HepG2 (cell line): ENCODE data around the gene CIAO2B. TPM values are rescaled to one million over a fixed set of nuclear protein-coding genes. Genes with fewer than 3 reads are reported as not detected.

Source experiments
- FOSL2 ChIP-seq: sonication (generic); formaldehyde crosslinking; IDR thresholded peaks from 2 replicates; pipeline ENCODE4 v1.4.0; 2020; ENCODE audit warnings: missing genetic modification reagents
- GABPB1 ChIP-seq: IDR thresholded peaks from 2 replicates; pipeline ENCODE4 v1.6.1; 2016; ENCODE audit warnings: mild to moderate bottlenecking, missing genetic modification reagents, moderate library complexity, missing compliant biosample characterization
- KDM2A ChIP-seq: sonication (generic); formaldehyde crosslinking; IDR thresholded peaks from 2 replicates; pipeline ENCODE4 v1.4.0; 2020; ENCODE audit warnings: low read depth, missing genetic modification reagents, borderline replicate concordance
- MEIS2 ChIP-seq: sonication (generic); formaldehyde crosslinking; IDR thresholded peaks from 2 replicates; pipeline ENCODE4 v1.9.0; 2021; ENCODE audit warnings: mild to moderate bottlenecking, missing genetic modification reagents
- MXD4 ChIP-seq: IDR thresholded peaks from 2 replicates; pipeline ENCODE4 v1.6.1; 2016; ENCODE audit warnings: mild to moderate bottlenecking, missing biosample characterization, missing genetic modification reagents
- TBP ChIP-seq: sonication (generic); formaldehyde crosslinking; IDR thresholded peaks from 2 replicates; pipeline ENCODE4 v1.5.0; 2020; ENCODE audit warnings: missing genetic modification reagents
- ZFY ChIP-seq: sonication (generic); formaldehyde crosslinking; IDR thresholded peaks from 2 replicates; pipeline ENCODE4 v1.4.0; 2020; ENCODE audit warnings: missing genetic modification reagents
- ZMYM3 ChIP-seq: sonication (generic); formaldehyde crosslinking; IDR thresholded peaks from 2 replicates; pipeline ENCODE4 v1.5.1; 2020; ENCODE audit warnings: mild to moderate bottlenecking, missing genetic modification reagents
- ZNF44 ChIP-seq: sonication (generic); formaldehyde crosslinking; IDR thresholded peaks from 2 replicates; pipeline ENCODE4 v1.5.1; 2020; ENCODE audit warnings: mild to moderate bottlenecking, missing genetic modification reagents
- ZNF530 ChIP-seq: sonication (generic); formaldehyde crosslinking; IDR thresholded peaks from 2 replicates; pipeline ENCODE4 v1.5.0; 2020; ENCODE audit warnings: low read depth, mild to moderate bottlenecking, missing genetic modification reagents
- polyA plus RNA-seq, 8 experiments: library from polyadenylated mRNA; depleted of rRNA in 3 of 8; stranded (reverse) in 7 of 8; unstranded in 1 of 8; fragments of >200 nt; fragmentation: Illumina TruSeq in 4 of 8; extraction: Trizol in 4 of 8; gene quantifications; 2 replicates each; pipeline versions ENCODE4 v1.2.1 to v1.2.3, GENCODE V29; 2011 to 2016; ENCODE audit warnings: low read depth in 4 of 8, missing spikeins in 1 of 8, mixed read lengths in 1 of 8; ENCODE audit not compliant: insufficient read depth in 1 of 8
- total RNA-seq, 5 experiments: library from RNA; depleted of rRNA; stranded (reverse); fragments of >200 nt; fragmentation: Illumina TruSeq; extraction: Trizol; gene quantifications; 2 replicates each; pipeline ENCODE4 v1.2.3, GENCODE V29; 2016; ENCODE audit warnings: low read depth in 1 of 5
- TF ChIP-seq, protein P1 (sequence below): sonication (generic); formaldehyde crosslinking; IDR thresholded peaks from 2 replicates; pipeline ENCODE4 v1.4.0; 2020; ENCODE audit warnings: missing genetic modification reagents
- TF ChIP-seq, protein P2 (sequence below), 2 experiments: sonication (generic) in 1 of 2; formaldehyde crosslinking in 1 of 2; IDR thresholded peaks; 2 replicates each; pipeline versions ENCODE4 v1.6.1 to v1.9.0; 2014 to 2022; ENCODE audit warnings: antibody characterized with exemption in 1 of 2, borderline replicate concordance in 1 of 2, inconsistent platforms in 1 of 2, low read depth in 1 of 2, missing genetic modification reagents in 1 of 2

Gene CIAO2B
- total and polyA plus RNA-seq, 2 of the 13 experiments (the other 11 are each of a cell fraction or from before 2014, with no cell fraction given): 157 to 293 TPM

DNA sequence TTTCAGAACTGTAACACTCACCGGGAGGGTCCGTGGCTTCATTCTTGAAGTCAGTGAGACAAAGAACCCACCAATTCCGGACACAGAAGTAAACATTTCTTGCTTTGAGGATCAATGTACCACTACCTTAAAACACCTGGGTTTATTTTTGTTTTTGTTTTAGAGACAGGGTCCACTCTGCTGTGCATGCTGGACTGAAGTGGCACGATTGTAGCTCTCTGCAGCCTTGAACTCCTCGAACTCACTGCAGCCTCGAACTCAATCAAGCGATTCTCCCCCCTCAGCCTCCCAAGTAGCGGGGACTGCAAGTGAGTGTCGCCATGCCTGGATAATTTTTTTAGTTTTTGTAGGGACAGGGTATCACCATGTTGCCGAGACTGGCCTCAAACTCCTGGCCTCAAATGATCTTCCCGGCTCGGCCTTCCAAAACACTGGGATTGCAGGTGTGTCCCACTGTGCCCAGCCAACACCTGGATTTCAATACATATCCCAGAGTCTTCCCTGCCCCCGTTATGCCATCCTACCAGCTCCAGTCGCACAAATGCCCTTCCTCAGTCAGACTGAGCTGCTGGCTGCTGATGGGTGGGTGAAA is 41.2 kb upstream of the CIAO2B start (continued):
- TF ChIP-seq, protein P1, sequence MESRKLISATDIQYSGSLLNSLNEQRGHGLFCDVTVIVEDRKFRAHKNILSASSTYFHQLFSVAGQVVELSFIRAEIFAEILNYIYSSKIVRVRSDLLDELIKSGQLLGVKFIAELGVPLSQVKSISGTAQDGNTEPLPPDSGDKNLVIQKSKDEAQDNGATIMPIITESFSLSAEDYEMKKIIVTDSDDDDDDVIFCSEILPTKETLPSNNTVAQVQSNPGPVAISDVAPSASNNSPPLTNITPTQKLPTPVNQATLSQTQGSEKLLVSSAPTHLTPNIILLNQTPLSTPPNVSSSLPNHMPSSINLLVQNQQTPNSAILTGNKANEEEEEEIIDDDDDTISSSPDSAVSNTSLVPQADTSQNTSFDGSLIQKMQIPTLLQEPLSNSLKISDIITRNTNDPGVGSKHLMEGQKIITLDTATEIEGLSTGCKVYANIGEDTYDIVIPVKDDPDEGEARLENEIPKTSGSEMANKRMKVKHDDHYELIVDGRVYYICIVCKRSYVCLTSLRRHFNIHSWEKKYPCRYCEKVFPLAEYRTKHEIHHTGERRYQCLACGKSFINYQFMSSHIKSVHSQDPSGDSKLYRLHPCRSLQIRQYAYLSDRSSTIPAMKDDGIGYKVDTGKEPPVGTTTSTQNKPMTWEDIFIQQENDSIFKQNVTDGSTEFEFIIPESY (CRISPR knock-in tag): 0 out of 2 replicates have a peak, but pooled peaks have one; percentile 11
- 0 out of 2 replicates have a peak, but pooled peaks have one; percentile 5 for TF ChIP-seq MXD4 (CRISPR knock-in tag)
- TF ChIP-seq MEIS2 (CRISPR knock-in tag): 0 out of 2 replicates have a peak, but pooled peaks have one; percentile 40
- no peak for TF ChIP-seq FOSL2 (CRISPR knock-in tag)
- 0 out of 2 replicates have a peak, but pooled peaks have one; percentile 62 for TF ChIP-seq ZNF44
- TF ChIP-seq, protein P2, sequence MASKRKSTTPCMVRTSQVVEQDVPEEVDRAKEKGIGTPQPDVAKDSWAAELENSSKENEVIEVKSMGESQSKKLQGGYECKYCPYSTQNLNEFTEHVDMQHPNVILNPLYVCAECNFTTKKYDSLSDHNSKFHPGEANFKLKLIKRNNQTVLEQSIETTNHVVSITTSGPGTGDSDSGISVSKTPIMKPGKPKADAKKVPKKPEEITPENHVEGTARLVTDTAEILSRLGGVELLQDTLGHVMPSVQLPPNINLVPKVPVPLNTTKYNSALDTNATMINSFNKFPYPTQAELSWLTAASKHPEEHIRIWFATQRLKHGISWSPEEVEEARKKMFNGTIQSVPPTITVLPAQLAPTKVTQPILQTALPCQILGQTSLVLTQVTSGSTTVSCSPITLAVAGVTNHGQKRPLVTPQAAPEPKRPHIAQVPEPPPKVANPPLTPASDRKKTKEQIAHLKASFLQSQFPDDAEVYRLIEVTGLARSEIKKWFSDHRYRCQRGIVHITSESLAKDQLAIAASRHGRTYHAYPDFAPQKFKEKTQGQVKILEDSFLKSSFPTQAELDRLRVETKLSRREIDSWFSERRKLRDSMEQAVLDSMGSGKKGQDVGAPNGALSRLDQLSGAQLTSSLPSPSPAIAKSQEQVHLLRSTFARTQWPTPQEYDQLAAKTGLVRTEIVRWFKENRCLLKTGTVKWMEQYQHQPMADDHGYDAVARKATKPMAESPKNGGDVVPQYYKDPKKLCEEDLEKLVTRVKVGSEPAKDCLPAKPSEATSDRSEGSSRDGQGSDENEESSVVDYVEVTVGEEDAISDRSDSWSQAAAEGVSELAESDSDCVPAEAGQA (IDR thresholded peaks at IDR 0.05; ENCODE audit: low read depth): no peak
- TF ChIP-seq, protein P2 (CRISPR knock-in tag; IDR thresholded peaks at IDR 0.05; ENCODE audit: borderline replicate concordance): 0 out of 2 replicates have a peak, but pooled peaks have one; percentile 62
- TF ChIP-seq ZNF530 (CRISPR knock-in tag): no peak
- peak; percentile 34; the same call in 1 of the 2 replicates for TF ChIP-seq ZMYM3 (CRISPR knock-in tag)
- 0 out of 2 replicates have a peak, but pooled peaks have one; percentile 70 for TF ChIP-seq TBP (CRISPR knock-in tag)
- TF ChIP-seq ZFY (CRISPR knock-in tag): 0 out of 2 replicates have a peak, but pooled peaks have one; percentile 16
- TF ChIP-seq GABPB1 (CRISPR knock-in tag): no peak
- TF ChIP-seq KDM2A: 0 out of 2 replicates have a peak, but pooled peaks have one; percentile 1
- TF ChIP-seq, all 625 proteins: peak for 13
